Trophoblast cell (in vitro differentiated cells and primary cell): ENCODE results near the gene LEMD2.

ENCODE experiments used
- DNase-seq, 2 donors: peaks; one replicate each; pipeline ENCODE4 v3.0.0-alpha.2; 2016
- H2AFZ ChIP-seq: 2 replicates; pipeline ENCODE4 v1.6.1; 2013; ENCODE audit warnings: low read length, moderate library complexity, mild to moderate bottlenecking; ENCODE audit not compliant: insufficient read depth, poor library complexity
- H2AK5ac ChIP-seq: 2 replicates; pipeline ENCODE4 v1.6.1; 2013; ENCODE audit warnings: mild to moderate bottlenecking, low read length
- H2BK120ac ChIP-seq: 2 replicates; pipeline ENCODE4 v1.6.1; 2013; ENCODE audit warnings: low read length, mild to moderate bottlenecking, moderate library complexity; ENCODE audit not compliant: insufficient read depth, poor library complexity
- H2BK12ac ChIP-seq: 2 replicates; pipeline ENCODE4 v1.6.1; 2013; ENCODE audit warnings: mild to moderate bottlenecking, low read length, moderate library complexity
- H2BK5ac ChIP-seq: 2 replicates; pipeline ENCODE4 v1.6.1; 2013; ENCODE audit warnings: low read length, low read depth, moderate library complexity, mild to moderate bottlenecking; ENCODE audit not compliant: poor library complexity
- H3K14ac ChIP-seq: 2 replicates; pipeline ENCODE4 v1.6.1; 2013; ENCODE audit warnings: mild to moderate bottlenecking, low read length
- H3K18ac ChIP-seq: 2 replicates; pipeline ENCODE4 v1.6.1; 2013; ENCODE audit warnings: mild to moderate bottlenecking, low read length
- H3K23ac ChIP-seq: 2 replicates; pipeline ENCODE4 v1.6.1; 2013; ENCODE audit warnings: low read length
- H3K27ac ChIP-seq: 2 replicates; pipeline ENCODE4 v1.5.1; 2013; ENCODE audit warnings: low read depth, mild to moderate bottlenecking, inconsistent platforms, low read length, moderate library complexity
- H3K27me3 ChIP-seq: 2 replicates; pipeline ENCODE4 v1.6.1; 2013; ENCODE audit warnings: inconsistent platforms, mild to moderate bottlenecking, low read length, moderate library complexity; ENCODE audit not compliant: insufficient read depth
- H3K36me3 ChIP-seq, 2 experiments: 1 replicate in 1 of 2; 2 replicates in 1 of 2; pipeline ENCODE4 v1.6.1; 2013; ENCODE audit warnings: low read length in 2 of 2, mild to moderate bottlenecking in 2 of 2, moderate library complexity in 1 of 2; ENCODE audit not compliant: insufficient read depth in 2 of 2, control insufficient read depth in 1 of 2
- H3K4ac ChIP-seq: 2 replicates; pipeline ENCODE4 v1.6.1; 2013; ENCODE audit warnings: low read depth, mild to moderate bottlenecking, low read length, moderate library complexity
- H3K4me1 ChIP-seq, 2 experiments: 1 replicate in 1 of 2; 2 replicates in 1 of 2; pipeline ENCODE4 v1.6.1; 2013; ENCODE audit warnings: low read length in 2 of 2, mild to moderate bottlenecking in 2 of 2, moderate library complexity in 1 of 2; ENCODE audit not compliant: insufficient read depth in 2 of 2, control insufficient read depth in 1 of 2
- H3K4me2 ChIP-seq: 2 replicates; pipeline ENCODE4 v1.6.1; 2013; ENCODE audit warnings: inconsistent platforms, mild to moderate bottlenecking, low read length, moderate library complexity
- H3K4me3 ChIP-seq: 2 replicates; pipeline ENCODE4 v1.5.1; 2013; ENCODE audit warnings: mild to moderate bottlenecking, low read depth, low read length, inconsistent platforms
- H3K79me1 ChIP-seq: one replicate; pipeline ENCODE4 v1.6.1; 2013; ENCODE audit warnings: low read length
- H3K79me2 ChIP-seq: 2 replicates; pipeline ENCODE4 v1.6.1; 2013; ENCODE audit warnings: low read length, mild to moderate bottlenecking; ENCODE audit not compliant: control insufficient read depth, insufficient read depth, poor library complexity
- H3K9ac ChIP-seq: 2 replicates; pipeline ENCODE4 v1.6.1; 2013; ENCODE audit warnings: mild to moderate bottlenecking, low read length
- H3K9me3 ChIP-seq: 2 replicates; pipeline ENCODE4 v1.6.1; 2013; ENCODE audit warnings: low read depth, mild to moderate bottlenecking, control low read depth, inconsistent platforms, low read length; ENCODE audit not compliant: insufficient read depth
- H4K12ac ChIP-seq: 2 replicates; pipeline ENCODE4 v1.6.1; 2013; ENCODE audit warnings: low read depth, mild to moderate bottlenecking, low read length, moderate library complexity
- H4K8ac ChIP-seq: 2 replicates; pipeline ENCODE4 v1.6.1; 2013; ENCODE audit warnings: low read depth, mild to moderate bottlenecking, low read length, moderate library complexity
- H4K91ac ChIP-seq: one replicate; pipeline ENCODE4 v1.6.1; 2013; ENCODE audit warnings: low read depth, mild to moderate bottlenecking, low read length, moderate library complexity
- WGBS: extraction: QIAGEN DNeasy Blood & Tissue Kit; methylation state at CpG from one replicate; pipeline ENCODE4 v1.1.7; 2013; ENCODE audit warnings: missing lambda C conversion rate; ENCODE audit not compliant: insufficient read length, insufficient coverage; ENCODE audit errors: extremely low coverage; 5-methylcytosine and 5-hydroxymethylcytosine counted together

The LEMD2 gene

GRCh38 chr6:33830635-33831240 is 41.8 kb upstream of the LEMD2 start:
- Histone ChIP-seq H4K8ac (no peak overlapping the region), H2AFZ (no peak overlapping the region), H3K27me3 (no peaks in the 10 kb centered on the region), H3K4ac (no peak overlapping the region), H2AK5ac (no peak overlapping the region), H2BK12ac (no peak overlapping the region), H3K27ac (no peak overlapping the region), H3K36me3 (no peaks in the 10 kb centered on the region), H3K4me2 (no peak overlapping the region), H3K79me2 (no peaks in the 10 kb centered on the region), H3K9ac (no peak overlapping the region), H3K79me1 (peaks cover 2% of the 10 kb centered on the region), H2BK5ac (no peak overlapping the region), H4K12ac (no peak overlapping the region), H3K23ac (no peak overlapping the region), H3K4me3 (no peak overlapping the region), H4K91ac (no peak overlapping the region), H3K14ac (no peak overlapping the region), H2BK120ac (no peak overlapping the region), H3K18ac (no peak overlapping the region), H3K9me3 (peaks cover 6% of the 10 kb centered on the region), H3K4me1 (peaks cover 2 to 4% of the 10 kb centered on the region in 2 experiments)
- no CpG with 5 or more reads among the region's 21 CpGs for WGBS
- DNase-seq, result no peak

GRCh38 chr6:33828764-33829731 is 40.1 kb upstream of the LEMD2 start:
- Histone ChIP-seq H2AK5ac (no peak overlapping the region), H2BK120ac (no peak overlapping the region), H3K79me1 (no peaks in the 10 kb centered on the region), H3K79me2 (no peaks in the 10 kb centered on the region), H3K4me2 (no peak overlapping the region), H3K23ac (no peak overlapping the region), H2BK12ac (no peak overlapping the region), H4K91ac (no peak overlapping the region), H3K27ac (no peak overlapping the region), H4K12ac (no peak overlapping the region), H3K9ac (no peak overlapping the region), H4K8ac (no peak overlapping the region), H2AFZ (no peak overlapping the region), H3K4ac (no peak overlapping the region), H3K14ac (no peak overlapping the region), H2BK5ac (no peak overlapping the region), H3K4me3 (no peak overlapping the region), H3K36me3 (no peaks in the 10 kb centered on the region), H3K4me1 (no peaks in the 10 kb centered on the region), H3K18ac (no peak overlapping the region), H3K9me3 (peaks cover 6% of the 10 kb centered on the region), H3K27me3 (no peaks in the 10 kb centered on the region)
- DNase-seq, result no peak
- no CpG with 5 or more reads among the region's 15 CpGs for WGBS

- Histone ChIP-seq H3K27ac (no peak overlapping the region), H3K23ac (no peak overlapping the region)
Observed at GRCh38 chr6:33828452-33828763, 39.5 kb upstream of the LEMD2 start.

GRCh38 chr6:33827546-33828451 is 38.9 kb upstream of the LEMD2 start:
- DNase-seq, result peak in 1 of 2 donors; percentile 15
- Histone ChIP-seq H3K9ac (no peak overlapping the region), H3K4ac (no peak overlapping the region), H3K23ac (no peak overlapping the region), H3K18ac (no peak overlapping the region), H2BK120ac (no peak overlapping the region), H3K4me3 (no peak overlapping the region), H2BK5ac (no peak overlapping the region), H2AFZ (no peak overlapping the region), H3K14ac (no peak overlapping the region), H4K91ac (no peak overlapping the region), H3K4me2 (no peak overlapping the region), H3K4me1 (no peaks in the 10 kb centered on the region), H4K12ac (no peak overlapping the region), H2BK12ac (no peak overlapping the region), H3K79me2 (no peaks in the 10 kb centered on the region), H3K27me3 (no peaks in the 10 kb centered on the region), H3K36me3 (no peaks in the 10 kb centered on the region), H3K9me3 (peaks cover 2% of the 10 kb centered on the region), H3K27ac (no peak overlapping the region), H4K8ac (no peak overlapping the region), H3K79me1 (no peaks in the 10 kb centered on the region), H2AK5ac (no peak overlapping the region)
- WGBS, result no CpG with 5 or more reads among the region's 14 CpGs

More at GRCh38 chr6:33828452-33828763, 39.5 kb upstream of the LEMD2 start:
- Histone ChIP-seq H3K4me2 (no peak overlapping the region), H4K8ac (no peak overlapping the region), H4K91ac (no peak overlapping the region), H3K36me3 (no peaks in the 10 kb centered on the region), H3K4me3 (no peak overlapping the region), H2BK12ac (no peak overlapping the region), H3K9ac (no peak overlapping the region), H3K79me2 (no peaks in the 10 kb centered on the region), H2BK120ac (no peak overlapping the region), H3K79me1 (no peaks in the 10 kb centered on the region), H3K9me3 (peaks cover 4% of the 10 kb centered on the region), H4K12ac (no peak overlapping the region), H3K4ac (no peak overlapping the region), H3K4me1 (no peaks in the 10 kb centered on the region), H3K18ac (no peak overlapping the region), H2AK5ac (no peak overlapping the region), H3K27me3 (no peaks in the 10 kb centered on the region), H2BK5ac (no peak overlapping the region), H3K14ac (no peak overlapping the region), H2AFZ (no peak overlapping the region)
- WGBS, result no CpG with 5 or more reads among the region's 4 CpGs
- DNase-seq, result no peak
